Peyer's patch (tissue), 4 donors: ENCODE data around the gene CHMP4A. TPM values are rescaled to one million over a fixed set of nuclear protein-coding genes. Genes with fewer than 3 reads are reported as not detected.

Experiments
- DNase-seq, 3 donors: peaks; one replicate each; pipeline ENCODE4 v3.0.0-alpha.2; 2017 to 2019
- H3K27ac ChIP-seq, 4 donors: fragments of 200-600 bp; sonication (generic); one replicate each; pipeline ENCODE4 v1.5.1; 2016 to 2019
- H3K27me3 ChIP-seq, 2 donors: fragments of 200-600 bp; sonication (generic); one replicate each; pipeline ENCODE4 v1.5.1; 2019
- H3K36me3 ChIP-seq, 3 donors: fragments of 200-600 bp; sonication (generic); one replicate each; pipeline ENCODE4 v1.5.1; 2016 to 2019
- H3K4me1 ChIP-seq, 4 donors: fragments of 200-600 bp; sonication (generic); one replicate each; pipeline ENCODE4 v1.5.1; 2016 to 2019
- H3K4me3 ChIP-seq, 4 donors: fragments of 200-600 bp; sonication (generic); 1 replicate in 3 of 4; 2 replicates in 1 of 4; pipeline ENCODE4 v1.5.1; 2016 to 2019; ENCODE audit warnings: mild to moderate bottlenecking in 1 of 4
- H3K9me3 ChIP-seq, 4 donors: fragments of 200-600 bp; sonication (generic); one replicate each; pipeline ENCODE4 v1.5.1; 2016 to 2019; ENCODE audit warnings: mild to moderate bottlenecking in 1 of 4
- POLR2A ChIP-seq, 2 donors: fragments of 450-650 bp; IDR thresholded peaks; one replicate each; pipeline ENCODE4 v1.5.1; 2017; ENCODE audit warnings: antibody characterized with exemption in 2 of 2, mild to moderate bottlenecking in 2 of 2, moderate library complexity in 2 of 2
- total RNA-seq, 4 donors: library from RNA; depleted of rRNA; stranded (reverse); fragments of >200 nt; gene quantifications; one replicate each; pipeline ENCODE4 v1.1.0, GENCODE V29; 2016
- TF ChIP-seq, protein P1 (sequence below), 6 experiments: fragments of 450-650 bp in 4 of 6; fragments of 200-600 bp in 2 of 6; sonication (generic) in 1 of 6; IDR thresholded peaks; one replicate each; pipeline ENCODE4 v1.5.1; 2017 to 2019; ENCODE audit warnings: antibody characterized with exemption in 6 of 6, mild to moderate bottlenecking in 3 of 6, moderate library complexity in 1 of 6

Gene CHMP4A, protein sequence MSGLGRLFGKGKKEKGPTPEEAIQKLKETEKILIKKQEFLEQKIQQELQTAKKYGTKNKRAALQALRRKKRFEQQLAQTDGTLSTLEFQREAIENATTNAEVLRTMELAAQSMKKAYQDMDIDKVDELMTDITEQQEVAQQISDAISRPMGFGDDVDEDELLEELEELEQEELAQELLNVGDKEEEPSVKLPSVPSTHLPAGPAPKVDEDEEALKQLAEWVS
- 100 to 1,000 TPM in 1 of 4 donors, 10 to 100 TPM in 3; 31.4 to 190 (median 54.3) TPM for total RNA-seq

DNA sequence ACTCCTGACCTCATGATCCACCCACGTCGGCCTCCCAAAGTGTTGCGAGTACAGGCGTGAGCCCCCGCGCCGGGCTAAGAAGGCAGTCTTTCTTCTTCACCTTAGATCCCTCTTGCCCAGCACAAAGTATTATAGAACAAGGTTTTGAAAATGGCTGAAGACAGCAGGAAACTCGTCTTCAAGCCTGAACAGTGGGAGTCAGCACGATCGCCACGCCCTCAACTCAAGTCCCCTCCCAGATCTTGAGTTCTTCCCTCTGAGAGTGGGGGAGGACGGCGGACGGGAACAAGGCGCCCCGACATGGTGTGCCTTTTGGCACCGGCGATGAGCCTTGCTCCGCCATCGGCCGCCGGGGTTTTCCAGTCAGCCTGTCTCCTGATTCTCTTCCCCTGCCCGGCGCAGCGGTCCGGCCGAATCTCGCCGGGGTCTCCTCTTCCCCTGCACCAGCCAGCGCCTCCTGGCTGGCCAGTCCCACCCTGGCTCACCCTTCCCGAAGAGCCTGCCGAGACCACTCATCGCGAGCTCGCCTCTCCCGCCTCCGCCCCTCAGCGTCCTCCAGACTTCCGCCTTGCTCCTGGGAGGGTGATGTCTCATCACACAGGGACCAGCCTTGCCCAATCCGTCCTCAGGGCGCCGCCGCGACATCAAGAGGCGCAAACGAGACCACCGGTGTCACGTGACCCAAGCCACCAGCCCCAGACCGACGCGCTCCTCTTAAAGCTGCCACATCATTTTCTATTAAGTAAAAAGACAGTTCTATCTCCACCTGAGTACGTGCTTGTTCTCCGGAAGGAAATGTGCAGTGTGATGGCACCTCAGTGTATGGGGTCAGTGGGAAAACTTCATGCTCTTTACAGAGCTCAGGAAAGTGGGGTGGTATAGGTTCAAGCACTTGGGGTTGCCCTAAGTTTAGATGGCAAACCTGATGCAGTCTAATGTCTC is at the start of gene CHMP4A:
CHMP4A (minus strand) TSS at position 565 of the 942 bp plus-strand sequence; CDS start at position 516, 49 bp downstream.
- Histone ChIP-seq H3K4me3 (peak within 1 kb of the TSS; percentile 62 to 80 (median 72)), H3K4me1 (peaks cover 0 to 22% (median 3%) of the 10 kb centered on the region in 4 donors), H3K27me3 (no peaks in the 10 kb centered on the region), H3K27ac (peak within 1 kb of the TSS; percentile 96 to 98 (median 97)), H3K9me3 (no peaks in the 10 kb centered on the region), H3K36me3 (peaks cover 0 to 36% (median 0%) of the 10 kb centered on the region in 3 donors)
- peak; percentile 93 to 94 for TF ChIP-seq POLR2A (IDR thresholded peaks at IDR 0.05)
- TF ChIP-seq, protein P1, sequence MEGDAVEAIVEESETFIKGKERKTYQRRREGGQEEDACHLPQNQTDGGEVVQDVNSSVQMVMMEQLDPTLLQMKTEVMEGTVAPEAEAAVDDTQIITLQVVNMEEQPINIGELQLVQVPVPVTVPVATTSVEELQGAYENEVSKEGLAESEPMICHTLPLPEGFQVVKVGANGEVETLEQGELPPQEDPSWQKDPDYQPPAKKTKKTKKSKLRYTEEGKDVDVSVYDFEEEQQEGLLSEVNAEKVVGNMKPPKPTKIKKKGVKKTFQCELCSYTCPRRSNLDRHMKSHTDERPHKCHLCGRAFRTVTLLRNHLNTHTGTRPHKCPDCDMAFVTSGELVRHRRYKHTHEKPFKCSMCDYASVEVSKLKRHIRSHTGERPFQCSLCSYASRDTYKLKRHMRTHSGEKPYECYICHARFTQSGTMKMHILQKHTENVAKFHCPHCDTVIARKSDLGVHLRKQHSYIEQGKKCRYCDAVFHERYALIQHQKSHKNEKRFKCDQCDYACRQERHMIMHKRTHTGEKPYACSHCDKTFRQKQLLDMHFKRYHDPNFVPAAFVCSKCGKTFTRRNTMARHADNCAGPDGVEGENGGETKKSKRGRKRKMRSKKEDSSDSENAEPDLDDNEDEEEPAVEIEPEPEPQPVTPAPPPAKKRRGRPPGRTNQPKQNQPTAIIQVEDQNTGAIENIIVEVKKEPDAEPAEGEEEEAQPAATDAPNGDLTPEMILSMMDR (IDR thresholded peaks at IDR 0.05): peak in 3 of 6 experiments; percentile 17 to 28 (median 26)
- DNase-seq: peak; percentile 94 to 99 (median 99)

DNA sequence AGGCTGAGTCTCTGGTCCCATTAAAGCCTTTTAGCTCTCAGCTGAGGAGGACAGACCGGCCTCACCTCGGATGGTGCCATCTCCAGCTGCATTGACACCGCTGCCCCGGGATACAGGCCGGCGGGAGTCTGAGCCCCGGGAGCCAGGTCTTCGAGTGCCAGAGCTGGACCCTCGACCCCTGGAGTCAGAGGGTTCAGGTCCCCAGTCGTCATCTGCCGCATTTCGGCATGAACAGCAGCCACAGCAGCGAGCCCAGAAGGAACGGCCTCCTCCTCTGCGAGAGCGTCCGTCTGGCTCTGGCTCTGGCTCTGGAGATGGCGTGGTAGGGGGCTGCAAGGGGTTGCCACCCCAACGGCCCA is 48.7 kb upstream of the CHMP4A start:
- Histone ChIP-seq H3K36me3 (peaks cover 0 to 22% (median 0%) of the 10 kb centered on the region in 3 donors), H3K9me3 (no peaks in the 10 kb centered on the region), H3K4me3 (no peak overlapping the region), H3K27me3 (no peaks in the 10 kb centered on the region), H3K4me1 (no peaks in the 10 kb centered on the region), H3K27ac (no peak overlapping the region)
- TF ChIP-seq, protein P1 (IDR thresholded peaks at IDR 0.05): no peak
- no peak for TF ChIP-seq POLR2A (IDR thresholded peaks at IDR 0.05)
- DNase-seq: no peak

DNA sequence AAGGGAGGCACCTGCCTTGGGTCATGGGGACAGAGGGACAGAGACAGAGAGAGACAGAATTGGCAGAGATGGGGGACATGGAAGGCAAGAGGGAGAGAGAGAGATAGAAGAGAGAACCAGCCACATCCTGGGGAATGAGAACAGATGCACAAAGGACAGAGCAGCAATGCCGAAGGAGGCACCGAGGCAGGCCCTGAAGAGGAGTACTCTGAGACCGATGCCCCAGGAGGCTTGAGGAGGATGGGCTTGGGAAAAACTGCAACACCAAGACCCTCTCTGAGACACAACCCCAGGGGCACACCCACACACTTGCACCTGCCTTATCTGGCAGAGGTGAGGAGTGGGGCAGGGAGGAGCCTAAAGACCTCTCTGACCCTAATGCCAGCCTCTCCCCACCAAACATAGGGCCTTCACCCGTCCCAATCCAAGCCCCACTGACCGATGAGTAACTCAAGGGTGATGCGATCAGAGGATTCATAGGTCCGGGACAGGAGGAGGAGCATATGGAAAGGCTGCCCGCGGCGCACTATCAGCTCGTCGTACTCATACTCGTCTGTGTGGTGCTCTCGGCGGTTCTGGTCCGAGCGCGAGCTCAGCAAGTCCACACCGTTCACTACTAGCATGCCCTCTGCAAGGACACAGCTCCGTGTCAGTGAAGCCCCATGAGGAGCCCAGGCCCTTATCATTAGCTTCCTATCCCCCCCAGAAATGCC is 48.1 kb upstream of the CHMP4A start:
- Histone ChIP-seq H3K36me3 (peaks cover 0 to 17% (median 0%) of the 10 kb centered on the region in 3 donors), H3K9me3 (no peaks in the 10 kb centered on the region), H3K27me3 (no peaks in the 10 kb centered on the region), H3K27ac (no peak overlapping the region), H3K4me1 (no peaks in the 10 kb centered on the region), H3K4me3 (no peak overlapping the region)
- no peak for DNase-seq
- no peak for TF ChIP-seq POLR2A (IDR thresholded peaks at IDR 0.05)
- TF ChIP-seq, protein P1 (IDR thresholded peaks at IDR 0.05): no peak

DNA sequence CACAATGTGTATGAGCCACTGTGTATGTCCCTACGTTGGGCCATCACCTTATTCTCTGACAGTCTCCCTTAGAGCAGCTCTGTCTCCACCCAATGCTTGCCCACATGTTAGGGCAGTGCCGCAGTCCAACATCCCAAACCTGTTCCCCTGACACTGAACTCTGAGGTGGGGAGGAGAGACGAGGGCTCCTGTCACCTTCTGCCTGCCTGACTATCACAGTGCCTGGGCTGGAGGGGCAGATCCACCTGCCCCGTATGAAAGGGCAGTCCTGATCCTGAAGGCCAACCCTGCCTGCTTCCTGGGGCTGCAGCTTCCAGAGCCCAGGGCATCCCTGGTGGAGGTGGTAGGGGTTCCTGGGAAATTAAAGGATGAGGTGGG is 47.5 kb upstream of the CHMP4A start:
- no peaks in the 10 kb centered on the region for H3K9me3 ChIP-seq
- TF ChIP-seq, protein P1 (IDR thresholded peaks at IDR 0.05): no peak
- no peak for TF ChIP-seq POLR2A (IDR thresholded peaks at IDR 0.05)
- peaks cover 0 to 11% (median 0%) of the 10 kb centered on the region in 3 donors for H3K36me3 ChIP-seq
- H3K4me1 ChIP-seq: no peaks in the 10 kb centered on the region
- no peak overlapping the region for H3K4me3 ChIP-seq
- no peaks in the 10 kb centered on the region for H3K27me3 ChIP-seq
- no peak for DNase-seq
- H3K27ac ChIP-seq: no peak overlapping the region

DNA sequence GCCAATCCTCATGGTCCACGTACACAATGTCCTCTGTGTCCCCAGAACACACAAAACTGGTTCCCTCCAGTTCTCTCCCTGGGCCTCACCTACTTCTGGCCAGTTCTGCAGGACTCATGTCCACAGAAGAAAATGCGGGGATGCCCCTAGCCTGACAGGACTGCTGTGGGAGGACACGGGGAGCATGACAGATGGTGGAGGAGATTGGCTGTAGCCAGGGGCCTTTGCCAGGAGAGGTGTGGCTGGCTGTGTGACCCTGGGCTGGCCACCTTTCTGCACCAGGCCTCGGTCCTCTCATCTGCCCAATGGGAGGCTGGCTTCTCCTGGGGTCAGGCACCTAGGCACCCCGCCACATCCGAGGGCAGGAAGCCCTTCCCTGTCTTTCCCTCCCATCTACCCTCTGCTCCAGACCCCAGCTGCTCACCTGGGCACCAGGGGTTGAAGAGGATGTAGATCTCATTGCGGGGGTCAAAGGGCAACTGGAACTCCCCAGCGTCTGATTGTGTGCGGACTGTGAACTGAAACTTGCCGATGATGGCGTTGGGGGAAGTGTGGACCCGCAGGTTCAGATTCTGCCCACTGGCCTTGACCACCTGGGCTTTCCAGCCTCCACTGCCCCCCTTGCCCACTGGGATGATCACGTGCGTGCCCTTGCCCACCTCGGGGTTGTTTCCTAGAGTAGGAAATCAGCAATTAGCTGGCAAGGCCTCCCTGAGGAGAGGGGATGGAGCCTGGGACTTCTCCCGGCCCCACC is 46.9 kb upstream of the CHMP4A start:
- H3K36me3 ChIP-seq: peaks cover 0 to 7% (median 0%) of the 10 kb centered on the region in 3 donors
- no peak for DNase-seq
- no peaks in the 10 kb centered on the region for H3K9me3 ChIP-seq
- no peak overlapping the region for H3K4me3 ChIP-seq
- no peak overlapping the region for H3K27ac ChIP-seq
- TF ChIP-seq, protein P1 (IDR thresholded peaks at IDR 0.05): no peak
- TF ChIP-seq POLR2A (IDR thresholded peaks at IDR 0.05): no peak
- H3K4me1 ChIP-seq: no peaks in the 10 kb centered on the region
- H3K27me3 ChIP-seq: no peaks in the 10 kb centered on the region
